Astrocyte (in vitro differentiated cells and primary cell): ENCODE data around the gene CCT5.

Source experiments
- EZH2 ChIP-seq: IDR thresholded peaks from 2 replicates; pipeline ENCODE4 v1.6.1; 2012; ENCODE audit warnings: mild to moderate bottlenecking, low read length, inconsistent platforms; ENCODE audit not compliant: insufficient read depth
- TF ChIP-seq, protein P1 (sequence below): IDR thresholded peaks from 2 replicates; pipeline ENCODE4 v1.5.1; 2011; ENCODE audit warnings: low read depth, mild to moderate bottlenecking, inconsistent platforms, low read length, moderate library complexity; ENCODE audit not compliant: insufficient read depth

DNA sequence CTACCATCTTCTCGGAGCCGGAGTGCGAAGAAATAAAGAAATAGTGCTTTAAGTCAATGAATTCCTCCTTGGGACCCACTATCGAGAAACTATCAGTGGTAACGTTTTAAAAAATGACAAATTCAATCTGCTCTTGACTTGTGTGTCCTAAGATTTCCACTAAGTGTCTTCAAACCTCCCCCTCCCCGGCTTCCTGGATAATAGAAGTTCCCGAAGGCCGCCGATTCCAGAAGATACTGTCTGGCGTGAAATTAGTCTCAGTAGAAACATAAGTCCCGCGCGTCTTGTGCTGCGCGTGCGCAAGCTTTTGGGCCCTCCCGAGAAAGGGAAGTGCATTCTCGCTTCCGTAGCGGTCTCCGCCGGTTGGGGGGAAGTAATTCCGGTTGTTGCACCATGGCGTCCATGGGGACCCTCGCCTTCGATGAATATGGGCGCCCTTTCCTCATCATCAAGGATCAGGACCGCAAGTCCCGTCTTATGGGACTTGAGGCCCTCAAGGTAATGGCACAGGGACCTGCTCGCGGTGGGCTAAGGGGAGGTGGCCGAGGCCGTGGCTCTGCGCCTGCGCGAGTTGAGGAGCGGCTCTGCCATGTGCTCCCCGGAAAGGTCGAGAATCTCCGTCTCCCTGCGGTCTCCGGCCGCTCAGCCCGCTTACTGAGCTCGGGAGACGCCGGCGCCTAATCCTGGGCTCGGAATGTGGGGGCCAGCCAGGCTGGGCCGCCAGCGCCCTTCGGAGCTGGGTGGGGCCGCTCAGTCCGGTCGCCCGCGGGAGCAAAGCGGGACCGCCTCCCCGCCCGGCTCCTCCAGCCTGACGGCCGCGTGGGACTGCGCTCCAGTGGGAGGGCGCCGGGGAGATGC lies at the start of gene CCT5:
- TF ChIP-seq, protein P1, sequence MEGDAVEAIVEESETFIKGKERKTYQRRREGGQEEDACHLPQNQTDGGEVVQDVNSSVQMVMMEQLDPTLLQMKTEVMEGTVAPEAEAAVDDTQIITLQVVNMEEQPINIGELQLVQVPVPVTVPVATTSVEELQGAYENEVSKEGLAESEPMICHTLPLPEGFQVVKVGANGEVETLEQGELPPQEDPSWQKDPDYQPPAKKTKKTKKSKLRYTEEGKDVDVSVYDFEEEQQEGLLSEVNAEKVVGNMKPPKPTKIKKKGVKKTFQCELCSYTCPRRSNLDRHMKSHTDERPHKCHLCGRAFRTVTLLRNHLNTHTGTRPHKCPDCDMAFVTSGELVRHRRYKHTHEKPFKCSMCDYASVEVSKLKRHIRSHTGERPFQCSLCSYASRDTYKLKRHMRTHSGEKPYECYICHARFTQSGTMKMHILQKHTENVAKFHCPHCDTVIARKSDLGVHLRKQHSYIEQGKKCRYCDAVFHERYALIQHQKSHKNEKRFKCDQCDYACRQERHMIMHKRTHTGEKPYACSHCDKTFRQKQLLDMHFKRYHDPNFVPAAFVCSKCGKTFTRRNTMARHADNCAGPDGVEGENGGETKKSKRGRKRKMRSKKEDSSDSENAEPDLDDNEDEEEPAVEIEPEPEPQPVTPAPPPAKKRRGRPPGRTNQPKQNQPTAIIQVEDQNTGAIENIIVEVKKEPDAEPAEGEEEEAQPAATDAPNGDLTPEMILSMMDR = no peak
- TF ChIP-seq EZH2 = no peak
